Ovary (tissue), 9 donors: ENCODE data around the gene ATXN10. TPM values are rescaled to one million over a fixed set of nuclear protein-coding genes. Genes with fewer than 3 reads are reported as not detected.

Experiments used
- DNase-seq, 5 donors: peaks; one replicate each; pipeline ENCODE4 v3.0.0-alpha.2; 2019 to 2020
- H3K27ac ChIP-seq, 2 donors: fragments of 200-600 bp; one replicate each; pipeline versions ENCODE4 v1.5.1 to v1.8.0; 2019 to 2022
- H3K27me3 ChIP-seq: fragments of 200-600 bp; one replicate; pipeline ENCODE4 v1.8.0; 2022
- H3K36me3 ChIP-seq: fragments of 200-600 bp; sonication (generic); one replicate; pipeline ENCODE4 v1.5.1; 2019
- H3K4me1 ChIP-seq: one replicate; pipeline ENCODE4 v1.8.1; 2013; ENCODE audit warnings: mild to moderate bottlenecking, moderate library complexity; ENCODE audit not compliant: insufficient read depth
- H3K4me3 ChIP-seq: fragments of 200-600 bp; sonication (generic); one replicate; pipeline ENCODE4 v1.5.1; 2017
- H3K9me3 ChIP-seq, 2 donors: fragments of 200-600 bp in 1 of 2; sonication (generic) in 1 of 2; one replicate each; pipeline versions ENCODE4 v1.5.1 to v1.8.1; 2013 to 2019; ENCODE audit warnings: mild to moderate bottlenecking in 1 of 2, moderate library complexity in 1 of 2
- CTCF ChIP-seq, 3 donors: fragments of 450-650 bp in 2 of 3; fragments of 200-600 bp in 1 of 3; IDR thresholded peaks; one replicate each; pipeline versions ENCODE4 v1.5.1 to v1.8.0; 2016 to 2022; ENCODE audit warnings: antibody characterized with exemption in 3 of 3, mild to moderate bottlenecking in 1 of 3
- EP300 ChIP-seq: sonication (generic); formaldehyde crosslinking; IDR thresholded peaks from one replicate; pipeline ENCODE4 v1.6.1; 2017; ENCODE audit warnings: antibody characterized with exemption
- POLR2A ChIP-seq: fragments of 450-650 bp; IDR thresholded peaks from one replicate; pipeline ENCODE4 v1.6.1; 2017; ENCODE audit warnings: antibody characterized with exemption, mild to moderate bottlenecking, moderate library complexity
- WGBS, 3 donors: extraction: QIAGEN DNeasy Blood & Tissue Kit in 1 of 3; methylation state at CpG; one replicate each; pipeline versions ENCODE4 v1.1.5 to v1.1.7; 2013 to 2017; 5-methylcytosine and 5-hydroxymethylcytosine counted together
- intact Hi-C, 4 donors: fragments of 100-400 bp; cut with DNase I; formaldehyde crosslinking; loops; one replicate each; pipeline versions ENCODE4 v1.11.0 to v1.15.1; 2022 to 2023
- polyA plus RNA-seq, 2 donors: library from polyadenylated mRNA; stranded (reverse); fragments of 200-250 nt in 1 of 2; fragments of 350-450 nt in 1 of 2; fragmentation: Illumina TruSeq in 1 of 2; extraction: RNeasy Lipid Tissue Mini Kit (QIAGEN cat#74804) in 1 of 2; gene quantifications; one replicate each; pipeline ENCODE4 v1.2.3, GENCODE V29; 2013 to 2014
- total RNA-seq, 7 donors: library from RNA; depleted of rRNA in 2 of 7; stranded (reverse); fragments of >200 nt in 2 of 7; fragmentation: NEBNext Ultra II Directional in 3 of 7; extraction: Animal tissue kit (Norgen Biotek cat#: 25700) in 3 of 7; gene quantifications; one replicate each; pipeline versions ENCODE4 v1.1.0 to v1.2.4, GENCODE V29; 2016 to 2023
- donor health status: DM: no; HTN: no; CAD: no; lungs with moderate emphysema.
- donor health status: DM: no; HTN: no; CAD: no.
- donor health status: Bipolar disorder and iron deficiency.
- donor health status: DM: yes; HTN: yes; CAD: no.
- donor health status: DM: no; HTN: no; CAD: no.
- donor health status: DM: yes; HTN: yes; CAD: no.

The ATXN10 gene
- total and polyA plus RNA-seq, 9 donors = 77.4 to 241 (median 175) TPM

GRCh38 chr22:45830531-45831245 lies 159.1 kb downstream of the ATXN10 start:
- no peak overlapping the region for H3K4me3 ChIP-seq
- H3K27me3 ChIP-seq = no peaks in the 10 kb centered on the region
- TF ChIP-seq CTCF (IDR thresholded peaks at IDR 0.05) = no peak
- no peaks in the 10 kb centered on the region for H3K4me1 ChIP-seq
- intact Hi-C loops = no loop called here
- no peaks in the 10 kb centered on the region for H3K9me3 ChIP-seq
- H3K36me3 ChIP-seq = no peaks in the 10 kb centered on the region
- no peak for DNase-seq
- WGBS, 3 donors = 80 to 87% (median 86%) methylated on average over 3 of the region's 3 CpGs
- H3K27ac ChIP-seq = no peak overlapping the region

DNA sequence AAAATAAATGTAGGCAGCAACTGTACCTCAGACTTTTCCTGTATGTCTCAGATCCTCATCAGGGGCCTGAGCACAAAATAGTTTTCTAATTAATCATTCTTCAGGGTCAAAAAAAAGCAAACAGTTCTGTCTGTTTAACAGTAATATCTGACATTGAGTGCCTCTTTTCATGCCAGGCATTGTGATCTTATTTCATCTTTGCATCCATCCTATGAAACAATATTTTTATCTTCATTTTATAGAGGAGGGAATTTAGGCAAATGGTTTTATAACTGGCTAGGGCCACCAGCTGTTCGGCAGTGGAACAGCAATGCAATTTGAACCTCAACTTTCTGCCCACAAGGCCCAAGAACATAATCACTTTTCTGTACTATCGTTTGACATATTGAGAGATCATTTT lies 159.8 kb downstream of the ATXN10 start:
- no peak for DNase-seq
- Histone ChIP-seq H3K9me3 (no peaks in the 10 kb centered on the region), H3K27me3 (no peaks in the 10 kb centered on the region), H3K4me3 (no peak overlapping the region), H3K4me1 (peaks cover 2% of the 10 kb centered on the region), H3K27ac (no peak overlapping the region), H3K36me3 (no peaks in the 10 kb centered on the region)
- WGBS, 3 donors = 71 to 80% (median 78%) methylated on average over 2 of the region's 2 CpGs
- intact Hi-C loops = no loop called here
- no peak for TF ChIP-seq POLR2A
- no peak for TF ChIP-seq EP300
- TF ChIP-seq CTCF (IDR thresholded peaks at IDR 0.05) = no peak

DNA sequence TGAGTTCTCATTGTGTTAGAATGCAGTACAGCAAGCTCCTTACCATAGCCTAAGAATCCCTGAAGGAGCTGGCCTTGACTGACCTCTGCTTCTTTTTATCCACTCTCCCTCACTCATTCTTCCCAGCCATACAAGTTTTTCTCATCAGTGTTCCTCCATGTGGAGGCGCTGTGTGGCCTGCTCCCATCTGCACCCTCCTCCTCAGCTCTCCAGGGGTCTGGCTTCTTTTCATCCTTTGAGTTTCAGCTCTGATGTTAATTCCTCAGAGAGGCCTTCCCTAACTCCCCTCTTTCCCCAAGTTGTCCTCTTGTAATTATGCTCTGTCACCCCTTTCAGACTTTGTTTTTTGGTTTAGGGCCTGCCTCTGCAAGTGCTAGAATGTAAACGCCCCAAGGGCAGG lies 160.5 kb downstream of the ATXN10 start:
- no peak overlapping the region for H3K27ac ChIP-seq
- no peaks in the 10 kb centered on the region for H3K9me3 ChIP-seq
- peaks cover 2% of the 10 kb centered on the region for H3K4me1 ChIP-seq
- H3K27me3 ChIP-seq = no peaks in the 10 kb centered on the region
- TF ChIP-seq EP300 = no peak
- no peak for TF ChIP-seq POLR2A
- no peak for TF ChIP-seq CTCF (IDR thresholded peaks at IDR 0.05)
- no peaks in the 10 kb centered on the region for H3K36me3 ChIP-seq
- 88 to 98% (median 89%) methylated on average over 2 of the region's 2 CpGs for WGBS, 3 donors
- DNase-seq = no peak
- intact Hi-C loops = no loop called here
- no peak overlapping the region for H3K4me3 ChIP-seq

DNA sequence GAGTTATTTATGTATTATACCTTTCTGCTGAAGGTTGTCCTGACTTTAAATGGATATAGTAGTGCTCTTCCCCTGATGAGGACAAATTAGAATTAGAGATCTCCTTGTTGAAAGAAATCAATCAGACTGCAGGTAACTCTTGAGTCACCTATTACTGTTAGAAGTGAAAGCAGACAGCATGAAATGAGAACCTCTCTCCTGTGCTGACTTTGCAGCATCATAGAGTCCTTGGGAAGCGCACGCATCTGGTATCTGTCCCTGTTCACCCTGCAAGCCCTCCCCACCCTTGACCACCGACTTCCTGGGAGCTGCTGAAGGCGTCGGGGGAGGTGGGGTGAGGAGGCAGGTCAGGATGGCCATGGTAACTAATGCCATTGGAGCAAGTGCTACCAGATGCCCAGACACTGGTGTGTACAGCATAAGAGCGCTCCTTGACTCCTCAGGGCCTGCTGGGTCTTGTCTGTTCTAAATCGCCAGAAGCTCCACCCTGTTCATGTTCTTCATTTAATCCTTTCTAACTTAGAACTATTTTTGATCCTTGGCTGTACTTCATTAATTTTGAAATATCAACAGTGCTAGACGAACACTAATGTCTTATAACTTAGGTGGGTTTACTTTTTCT lies 161.4 kb downstream of the ATXN10 start:
- WGBS, 3 donors = 81 to 86% (median 86%) methylated on average over 8 of the region's 8 CpGs
- TF ChIP-seq POLR2A (no peak), CTCF (IDR thresholded peaks at IDR 0.05) (no peak), EP300 (no peak)
- intact Hi-C loops = no loop called here

More for the DNA sequence above, 161.4 kb downstream of the ATXN10 start:
- Histone ChIP-seq H3K9me3 (no peaks in the 10 kb centered on the region), H3K27ac (no peak overlapping the region), H3K36me3 (no peaks in the 10 kb centered on the region), H3K27me3 (no peaks in the 10 kb centered on the region), H3K4me1 (peaks cover 2% of the 10 kb centered on the region), H3K4me3 (no peak overlapping the region)
- DNase-seq = no peak
